NCI-H69 (cell line): ENCODE data around the gene ALG13.
"Not testable (repeated sequence)": the region's sequence is repeated elsewhere in the genome, so short reads cannot be mapped to it uniquely, and the experiment has no call there.

Source experiments
- DNase-seq: peaks from one replicate; lab custom pipeline; 2025; lab: John Stamatoyannopoulos, UW

The ALG13 gene

DNA sequence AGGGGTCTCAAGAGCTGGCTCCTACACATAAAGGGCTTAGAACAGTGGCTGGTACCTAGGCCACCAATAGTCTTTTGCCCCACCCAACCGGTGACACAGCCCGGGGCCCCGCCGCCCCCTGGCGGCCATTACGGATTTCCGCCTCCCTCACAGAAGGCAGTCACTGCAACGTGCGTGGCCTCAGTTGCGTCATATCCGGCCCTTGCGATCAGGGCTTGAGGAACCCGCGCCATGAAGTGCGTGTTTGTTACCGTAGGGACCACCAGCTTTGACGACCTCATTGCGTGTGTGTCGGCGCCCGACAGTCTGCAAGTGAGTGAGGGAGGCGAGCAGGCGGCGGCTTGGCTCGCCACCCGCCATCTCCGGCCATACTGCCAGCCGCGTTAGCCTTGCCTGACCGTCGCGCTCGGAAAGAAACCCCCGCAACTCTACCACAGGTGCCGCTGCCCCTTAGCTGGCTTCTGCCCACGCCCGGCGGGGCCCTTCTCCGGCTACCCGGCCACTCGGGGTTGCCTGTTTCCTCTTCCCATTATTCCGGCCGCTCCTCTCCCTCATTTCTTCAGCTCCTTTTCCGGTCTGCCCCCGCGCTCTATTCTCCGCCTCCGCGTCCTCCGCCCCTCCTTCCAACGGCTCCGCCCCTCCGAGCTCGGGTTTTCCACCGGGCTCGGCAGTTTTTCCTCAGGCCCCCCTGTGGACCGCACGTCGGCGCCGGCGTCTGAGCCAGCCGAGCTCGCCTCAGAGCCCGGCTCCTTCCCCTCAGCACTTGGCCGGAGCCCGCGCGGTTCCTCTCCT, at the start of gene ALG13:
TSS of gene ALG13 (plus strand) at position 183 of the 792 bp plus-strand sequence. CDS start at position 232, 49 bp downstream.
- peak; percentile 93 for DNase-seq

DNA sequence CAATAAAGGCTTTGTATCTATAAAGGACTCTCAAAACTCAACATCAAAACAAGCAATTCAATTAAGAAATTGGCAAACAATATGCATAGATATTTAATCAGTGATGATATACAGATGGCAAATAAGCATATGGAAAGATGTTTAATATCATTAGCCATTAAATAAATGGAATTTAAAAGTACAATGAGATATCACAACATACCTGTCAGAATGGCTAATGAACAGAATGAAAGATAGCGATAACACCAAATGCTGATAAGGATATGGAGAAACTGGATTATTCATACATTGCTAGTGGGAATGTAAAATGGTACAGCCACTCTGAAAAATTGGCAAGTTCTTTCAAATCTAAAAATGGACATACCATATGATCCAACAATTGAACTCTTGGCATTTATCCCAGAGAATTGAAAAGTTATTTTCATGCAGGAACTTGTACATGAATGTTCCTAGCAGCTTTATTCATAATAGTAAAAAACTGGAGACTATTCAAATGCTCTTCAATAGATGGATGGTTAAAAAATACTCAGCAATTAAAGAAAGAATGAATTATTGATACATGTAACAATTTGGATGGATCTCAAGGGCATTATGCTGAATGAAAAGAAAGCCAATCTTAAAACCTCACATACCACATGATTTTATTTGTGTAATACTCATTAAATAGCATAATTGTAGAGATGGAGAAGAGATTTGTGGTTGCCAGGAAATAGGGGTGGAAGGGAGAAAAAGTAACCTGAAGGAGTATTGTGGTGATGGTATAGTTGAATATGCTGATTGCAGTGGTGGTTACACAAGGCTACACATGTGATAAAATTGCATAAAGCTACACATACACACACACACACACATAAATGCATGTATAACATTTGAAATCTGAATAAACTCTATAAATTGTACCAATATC, 45.9 kb upstream of the ALG13 start:
- peak; percentile 6 for DNase-seq

DNA sequence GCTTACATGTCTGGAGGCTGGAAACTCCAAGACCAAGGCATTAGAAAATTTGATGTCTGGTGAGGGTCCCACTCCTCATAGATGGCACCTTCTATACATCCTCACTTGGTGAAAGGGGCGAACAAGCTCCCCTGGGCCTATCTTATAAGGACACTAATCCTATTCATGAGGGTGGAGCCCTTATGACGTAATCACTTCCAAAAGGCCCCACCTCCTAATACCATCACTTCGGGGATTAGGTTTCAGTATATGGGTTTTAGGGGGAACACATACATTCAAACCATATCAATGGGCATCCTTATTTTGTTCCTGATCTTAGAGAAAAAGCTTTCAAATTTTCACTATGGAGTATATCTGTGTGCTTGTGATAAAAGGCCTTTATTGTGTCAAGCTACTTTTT, 39.0 kb upstream of the ALG13 start:
- DNase-seq = no peak

DNA sequence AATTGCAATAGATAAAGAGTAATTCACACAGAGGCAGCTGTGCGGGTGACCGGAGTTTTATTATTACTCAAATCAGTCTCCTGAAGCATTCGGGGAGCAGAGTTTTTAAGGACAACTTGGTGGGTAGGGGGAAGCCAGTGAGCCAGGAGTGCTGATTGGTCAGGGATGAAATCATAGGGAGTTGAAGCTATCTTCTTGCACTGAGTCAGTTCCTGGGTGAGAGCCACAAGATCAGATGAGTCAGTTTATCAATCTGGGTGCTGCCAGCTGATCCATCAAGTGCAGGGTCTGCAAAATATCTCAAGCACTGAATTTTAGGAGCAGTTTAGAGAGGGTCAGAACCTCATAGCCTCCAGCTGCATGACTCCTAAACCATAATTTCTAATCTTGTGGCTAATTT, 35.8 kb upstream of the ALG13 start:
- DNase-seq = not testable (repeated sequence)

- no peak for DNase-seq
Observed at GRCh38 chrX:111645607-111646006, 35.4 kb upstream of the ALG13 start.

GRCh38 chrX:111646515-111646914, 34.5 kb upstream of the ALG13 start:
- DNase-seq = peak; percentile 18

- no peak for DNase-seq
Observed at GRCh38 chrX:111648802-111649201, 32.2 kb upstream of the ALG13 start.

GRCh38 chrX:111649638-111650037, 31.3 kb upstream of the ALG13 start:
- no peak for DNase-seq

DNA sequence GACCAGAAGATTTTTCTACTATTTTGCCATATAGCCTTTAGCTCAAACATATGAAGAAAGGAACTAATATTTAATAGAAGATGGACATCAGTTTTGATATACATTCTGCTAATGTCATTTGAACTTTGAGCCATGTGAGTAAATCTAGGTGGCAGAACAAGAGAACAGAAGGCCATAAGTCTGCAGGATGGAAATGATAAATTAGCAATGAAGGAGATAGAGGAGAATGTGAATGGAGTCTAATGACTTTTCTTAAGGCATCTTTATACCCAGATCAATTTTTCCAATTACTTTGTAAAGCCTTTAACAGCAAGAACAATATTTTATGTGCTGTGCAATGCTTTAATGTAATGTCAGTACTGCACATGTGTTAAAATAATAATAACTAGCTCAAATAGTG, 30.1 kb upstream of the ALG13 start:
- no peak for DNase-seq

DNA sequence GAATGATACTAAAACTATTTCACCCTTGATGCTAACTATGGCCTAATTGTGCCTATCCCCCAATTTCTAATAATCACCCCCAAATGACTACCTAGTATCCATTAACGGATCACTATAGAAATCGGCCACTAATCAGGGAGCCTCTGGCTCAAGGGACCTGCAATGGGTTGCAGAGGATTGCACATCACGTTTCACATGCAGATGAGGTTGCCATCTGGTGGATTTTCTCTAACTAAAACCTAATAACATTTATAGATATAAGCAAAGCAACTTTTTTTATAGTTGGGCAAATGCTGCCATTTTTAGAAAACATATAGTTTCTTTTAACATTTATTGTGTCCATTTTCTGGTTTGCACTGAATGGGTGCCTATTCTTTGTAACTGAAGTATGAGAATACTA, 28.3 kb upstream of the ALG13 start:
- peak; percentile 78 for DNase-seq

- no peak for DNase-seq
Observed at GRCh38 chrX:111661241-111661640, 19.7 kb upstream of the ALG13 start.

GRCh38 chrX:111662292-111662691, 18.7 kb upstream of the ALG13 start:
- no peak for DNase-seq

GRCh38 chrX:111671668-111672067, 9.3 kb upstream of the ALG13 start:
- no peak for DNase-seq

DNA sequence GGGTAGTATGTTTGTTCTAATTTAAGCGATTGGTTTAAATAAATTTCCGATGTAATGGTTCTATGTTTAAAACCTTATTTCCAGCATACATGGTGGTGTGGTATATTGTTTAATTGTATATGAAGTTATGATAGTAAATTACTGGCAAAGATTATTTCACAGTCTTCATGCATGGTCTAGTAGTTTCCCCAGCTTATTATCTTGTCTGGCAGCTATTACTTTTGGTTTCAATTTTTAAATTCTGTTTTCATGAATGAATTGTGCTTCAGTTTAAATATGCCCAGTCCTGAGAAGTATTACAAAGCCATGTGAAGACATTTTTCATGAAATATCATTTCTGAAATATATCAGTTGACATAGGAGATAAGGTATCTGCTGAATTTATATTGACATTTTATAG, 6.3 kb downstream of the ALG13 start:
- no peak for DNase-seq

DNA sequence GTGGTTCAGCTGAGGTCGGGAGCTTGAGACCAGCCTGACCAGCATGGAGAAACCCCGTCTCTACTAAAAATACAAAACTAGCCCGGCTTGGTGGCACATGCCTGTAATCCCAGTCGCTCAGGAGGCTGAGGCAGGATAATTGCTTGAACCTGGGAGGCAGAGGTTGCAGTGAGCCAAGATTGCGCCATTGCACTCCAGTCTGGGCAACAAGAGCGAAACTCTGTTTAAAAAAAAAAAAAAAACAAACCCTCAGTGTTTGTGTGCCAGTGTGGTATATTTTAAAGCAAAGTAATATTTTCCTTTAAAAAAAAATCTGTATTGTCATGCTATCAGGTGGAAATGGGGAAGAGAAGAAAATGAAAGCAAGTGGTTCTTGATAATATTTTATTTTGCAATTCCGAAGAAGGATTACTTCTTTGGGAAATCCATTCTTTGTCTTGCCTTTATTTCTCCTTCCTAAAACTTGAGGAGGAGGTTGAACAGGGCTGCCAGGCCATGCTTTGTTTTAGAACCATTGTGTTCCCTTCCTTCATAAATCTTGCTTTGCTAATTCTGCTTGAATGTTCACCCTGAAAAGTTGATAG, 14.4 kb downstream of the ALG13 start:
- no peak for DNase-seq

- DNase-seq = no peak
Observed at GRCh38 chrX:111719426-111720210, 38.6 kb downstream of the ALG13 start.

GRCh38 chrX:111728096-111728495, 47.1 kb downstream of the ALG13 start:
- DNase-seq = no peak

GRCh38 chrX:111731351-111731750, 50.4 kb downstream of the ALG13 start:
- no peak for DNase-seq

DNA sequence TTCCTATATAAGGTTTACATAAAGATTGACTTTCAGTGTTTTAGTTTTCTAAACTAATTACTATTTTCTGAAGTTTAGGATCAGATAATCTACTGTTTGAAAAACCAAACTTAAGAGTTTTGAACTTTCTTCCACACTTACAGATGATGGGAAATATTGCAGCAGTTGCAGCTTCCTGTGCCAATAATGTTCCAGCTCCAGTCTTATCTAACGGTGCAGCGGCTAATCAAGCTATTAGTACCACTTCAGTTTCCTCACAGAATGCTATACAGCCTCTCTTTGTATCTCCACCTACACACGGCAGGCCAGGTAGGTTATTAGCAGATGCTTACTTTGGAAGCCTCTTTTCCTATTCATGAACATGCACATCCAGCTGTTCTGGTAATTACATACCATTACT, 55.6 kb downstream of the ALG13 start:
- DNase-seq = no peak

GRCh38 chrX:111742018-111742417, 61.0 kb downstream of the ALG13 start:
- no peak for DNase-seq

DNA sequence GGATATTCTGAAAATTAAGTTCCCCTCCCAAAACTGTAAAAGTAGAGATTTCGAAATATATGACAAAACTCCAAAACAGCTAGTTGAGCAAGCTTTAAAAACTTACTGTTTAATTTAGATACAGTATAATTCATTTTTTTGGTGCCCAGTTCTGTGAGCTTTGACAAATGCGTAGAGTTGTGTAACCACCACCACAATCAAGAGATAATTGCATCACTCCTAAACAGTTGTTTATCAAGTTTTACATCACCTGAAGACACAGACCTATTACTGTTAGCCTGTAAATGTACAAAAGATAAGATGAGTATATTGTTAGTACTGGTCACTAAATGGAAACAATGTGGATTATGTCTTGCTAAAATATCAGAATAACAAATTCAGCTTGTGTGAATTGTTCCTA, 62.3 kb downstream of the ALG13 start:
- no peak for DNase-seq

DNA sequence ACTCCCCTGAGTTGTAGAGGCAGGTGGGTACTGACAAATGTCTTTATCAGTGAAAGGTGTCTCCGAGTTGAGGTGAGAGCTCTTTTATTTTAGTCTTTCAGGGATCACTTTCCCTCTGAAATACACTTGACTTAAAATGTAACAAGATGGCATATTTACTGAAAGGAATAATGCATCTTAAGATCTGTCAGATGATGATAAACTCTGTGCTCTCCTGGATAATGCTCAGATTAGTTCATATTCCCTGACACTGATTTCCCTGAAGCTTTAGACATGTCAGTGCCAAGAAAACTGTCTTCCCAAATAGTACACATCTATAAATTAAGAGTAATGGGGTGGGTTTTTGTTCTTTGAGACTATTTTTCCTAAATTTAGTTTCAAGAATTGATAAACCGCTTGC, 75.5 kb downstream of the ALG13 start:
- DNase-seq = no peak
